ENCODE results near the gene CCDC57.

- no peak for TF ChIP-seq GATA2 (IDR thresholded peaks at IDR 0.05; ENCODE audit: low read depth, low read length)
- TF ChIP-seq GATA3 (IDR thresholded peaks at IDR 0.05; ENCODE audit: low read depth, low read length) = no peak
These were observed 151.4 kb downstream of the CCDC57 start for GRCh38 chr17:82061047-82061925.
